ENCODE data around the gene G0S2.

G0S2 gene

DNA sequence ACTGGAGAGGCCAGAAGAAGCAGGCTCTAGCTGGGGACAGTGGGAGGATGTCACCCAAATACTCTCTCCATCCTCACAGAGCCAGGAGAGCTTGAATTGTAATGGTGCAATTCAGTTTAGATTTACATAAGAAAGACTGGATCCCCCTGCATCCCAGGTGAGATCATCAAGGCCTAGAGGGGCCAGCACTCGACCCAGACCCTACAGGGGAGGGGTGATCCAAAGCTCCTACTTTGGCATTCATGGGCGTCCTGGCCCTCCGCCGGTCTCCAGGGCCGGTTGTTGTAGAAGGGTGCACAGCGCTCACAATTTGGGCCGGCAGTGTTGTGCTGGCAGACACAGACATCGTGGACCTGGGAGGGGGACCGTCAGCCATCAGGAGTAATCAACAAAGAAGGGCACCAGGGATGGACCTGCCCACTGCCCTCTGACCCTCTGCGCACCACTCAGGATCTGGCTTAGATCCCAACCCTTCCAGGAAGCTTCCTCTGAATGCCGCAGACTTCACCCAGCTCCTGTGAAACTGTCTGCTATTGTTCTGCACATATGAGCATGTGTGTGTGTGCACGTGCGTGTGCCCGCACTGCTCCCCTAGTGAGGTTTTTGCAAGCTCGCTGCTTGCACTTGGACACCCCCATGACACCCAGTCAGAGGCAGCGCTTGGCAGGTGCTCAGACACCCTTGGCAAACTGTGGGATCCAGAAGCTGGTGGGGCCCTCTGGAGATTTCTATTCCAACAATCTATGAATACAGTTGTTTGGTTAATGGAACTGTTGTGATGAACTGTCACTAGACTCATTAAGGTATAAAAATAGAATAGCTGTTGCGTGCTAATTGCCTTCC lies 44.6 kb upstream of the G0S2 start:
- Histone ChIP-seq H3K4me3 (replicated peaks; ENCODE audit: insufficient read depth, low read length) (no peak overlapping the region), H3K27me3 (ENCODE audit: insufficient read depth, poor library complexity, severe bottlenecking) (no peaks in the 10 kb centered on the region), H3K27ac (replicated peaks) (no peak overlapping the region)
- DNase-seq (ENCODE audit: low read depth in 1 of 2, low spot score in 1 of 2): no peak
- TF ChIP-seq SPI1 (IDR thresholded peaks at IDR 0.05; ENCODE audit: borderline replicate concordance, low read depth): no peak
- TF ChIP-seq GABPA (IDR thresholded peaks at IDR 0.05; ENCODE audit: low read depth): no peak
- TF ChIP-seq, protein P1, sequence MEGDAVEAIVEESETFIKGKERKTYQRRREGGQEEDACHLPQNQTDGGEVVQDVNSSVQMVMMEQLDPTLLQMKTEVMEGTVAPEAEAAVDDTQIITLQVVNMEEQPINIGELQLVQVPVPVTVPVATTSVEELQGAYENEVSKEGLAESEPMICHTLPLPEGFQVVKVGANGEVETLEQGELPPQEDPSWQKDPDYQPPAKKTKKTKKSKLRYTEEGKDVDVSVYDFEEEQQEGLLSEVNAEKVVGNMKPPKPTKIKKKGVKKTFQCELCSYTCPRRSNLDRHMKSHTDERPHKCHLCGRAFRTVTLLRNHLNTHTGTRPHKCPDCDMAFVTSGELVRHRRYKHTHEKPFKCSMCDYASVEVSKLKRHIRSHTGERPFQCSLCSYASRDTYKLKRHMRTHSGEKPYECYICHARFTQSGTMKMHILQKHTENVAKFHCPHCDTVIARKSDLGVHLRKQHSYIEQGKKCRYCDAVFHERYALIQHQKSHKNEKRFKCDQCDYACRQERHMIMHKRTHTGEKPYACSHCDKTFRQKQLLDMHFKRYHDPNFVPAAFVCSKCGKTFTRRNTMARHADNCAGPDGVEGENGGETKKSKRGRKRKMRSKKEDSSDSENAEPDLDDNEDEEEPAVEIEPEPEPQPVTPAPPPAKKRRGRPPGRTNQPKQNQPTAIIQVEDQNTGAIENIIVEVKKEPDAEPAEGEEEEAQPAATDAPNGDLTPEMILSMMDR (IDR thresholded peaks at IDR 0.05; ENCODE audit: insufficient read depth, low read length): no peak
- TF ChIP-seq POLR2AphosphoS5 (IDR thresholded peaks at IDR 0.05; ENCODE audit: low read depth): no peak
- TF ChIP-seq, protein P2, sequence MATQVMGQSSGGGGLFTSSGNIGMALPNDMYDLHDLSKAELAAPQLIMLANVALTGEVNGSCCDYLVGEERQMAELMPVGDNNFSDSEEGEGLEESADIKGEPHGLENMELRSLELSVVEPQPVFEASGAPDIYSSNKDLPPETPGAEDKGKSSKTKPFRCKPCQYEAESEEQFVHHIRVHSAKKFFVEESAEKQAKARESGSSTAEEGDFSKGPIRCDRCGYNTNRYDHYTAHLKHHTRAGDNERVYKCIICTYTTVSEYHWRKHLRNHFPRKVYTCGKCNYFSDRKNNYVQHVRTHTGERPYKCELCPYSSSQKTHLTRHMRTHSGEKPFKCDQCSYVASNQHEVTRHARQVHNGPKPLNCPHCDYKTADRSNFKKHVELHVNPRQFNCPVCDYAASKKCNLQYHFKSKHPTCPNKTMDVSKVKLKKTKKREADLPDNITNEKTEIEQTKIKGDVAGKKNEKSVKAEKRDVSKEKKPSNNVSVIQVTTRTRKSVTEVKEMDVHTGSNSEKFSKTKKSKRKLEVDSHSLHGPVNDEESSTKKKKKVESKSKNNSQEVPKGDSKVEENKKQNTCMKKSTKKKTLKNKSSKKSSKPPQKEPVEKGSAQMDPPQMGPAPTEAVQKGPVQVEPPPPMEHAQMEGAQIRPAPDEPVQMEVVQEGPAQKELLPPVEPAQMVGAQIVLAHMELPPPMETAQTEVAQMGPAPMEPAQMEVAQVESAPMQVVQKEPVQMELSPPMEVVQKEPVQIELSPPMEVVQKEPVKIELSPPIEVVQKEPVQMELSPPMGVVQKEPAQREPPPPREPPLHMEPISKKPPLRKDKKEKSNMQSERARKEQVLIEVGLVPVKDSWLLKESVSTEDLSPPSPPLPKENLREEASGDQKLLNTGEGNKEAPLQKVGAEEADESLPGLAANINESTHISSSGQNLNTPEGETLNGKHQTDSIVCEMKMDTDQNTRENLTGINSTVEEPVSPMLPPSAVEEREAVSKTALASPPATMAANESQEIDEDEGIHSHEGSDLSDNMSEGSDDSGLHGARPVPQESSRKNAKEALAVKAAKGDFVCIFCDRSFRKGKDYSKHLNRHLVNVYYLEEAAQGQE (IDR thresholded peaks at IDR 0.05; ENCODE audit: insufficient replicate concordance, low read depth): no peak

DNA sequence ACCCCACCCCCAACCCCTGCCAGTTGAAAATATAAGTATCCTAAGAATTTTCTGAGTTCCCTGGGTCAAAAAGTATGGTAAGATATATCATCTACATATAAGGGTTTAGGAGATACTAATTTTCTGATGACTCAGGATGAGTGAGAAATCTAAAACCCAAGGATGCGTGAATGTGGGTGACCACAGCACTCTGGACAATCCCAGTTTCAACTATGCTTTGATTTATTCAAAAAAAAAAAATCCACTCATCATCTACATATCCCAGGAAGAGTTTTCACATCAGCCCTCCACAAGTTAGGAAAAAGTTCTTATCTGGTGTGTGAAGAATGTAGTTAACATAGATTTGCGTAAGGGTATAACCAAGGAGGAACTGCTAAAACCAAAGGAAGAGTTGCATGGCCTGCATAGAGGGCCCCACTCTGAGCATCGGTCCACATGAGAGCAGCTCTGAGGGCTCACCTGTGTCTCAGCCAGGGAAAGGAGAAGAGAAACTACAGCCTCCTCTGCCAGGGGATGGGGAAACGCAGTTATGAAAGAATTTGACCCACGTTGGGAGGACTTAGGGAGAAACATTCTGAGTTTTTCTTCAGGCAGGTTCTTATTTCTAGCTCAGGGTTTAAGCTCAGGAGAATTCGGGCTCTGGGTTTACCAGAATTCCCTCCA lies 41.7 kb upstream of the G0S2 start:
- TF ChIP-seq, protein P2 (IDR thresholded peaks at IDR 0.05; ENCODE audit: insufficient replicate concordance, low read depth): no peak
- TF ChIP-seq GABPA (IDR thresholded peaks at IDR 0.05; ENCODE audit: low read depth) (no peak), POLR2AphosphoS5 (IDR thresholded peaks at IDR 0.05; ENCODE audit: low read depth) (no peak)
- no peak overlapping the region for H3K4me3 ChIP-seq (replicated peaks; ENCODE audit: insufficient read depth, low read length)
- peak overlapping the region; percentile 25; the same call in 1 of the 2 replicates for H3K27ac ChIP-seq (replicated peaks)
- no peaks in the 10 kb centered on the region for H3K27me3 ChIP-seq (ENCODE audit: insufficient read depth, poor library complexity, severe bottlenecking)
- peak in 1 of 2 experiments; percentile 58 for DNase-seq (ENCODE audit: low read depth in 1 of 2, low spot score in 1 of 2)

DNA sequence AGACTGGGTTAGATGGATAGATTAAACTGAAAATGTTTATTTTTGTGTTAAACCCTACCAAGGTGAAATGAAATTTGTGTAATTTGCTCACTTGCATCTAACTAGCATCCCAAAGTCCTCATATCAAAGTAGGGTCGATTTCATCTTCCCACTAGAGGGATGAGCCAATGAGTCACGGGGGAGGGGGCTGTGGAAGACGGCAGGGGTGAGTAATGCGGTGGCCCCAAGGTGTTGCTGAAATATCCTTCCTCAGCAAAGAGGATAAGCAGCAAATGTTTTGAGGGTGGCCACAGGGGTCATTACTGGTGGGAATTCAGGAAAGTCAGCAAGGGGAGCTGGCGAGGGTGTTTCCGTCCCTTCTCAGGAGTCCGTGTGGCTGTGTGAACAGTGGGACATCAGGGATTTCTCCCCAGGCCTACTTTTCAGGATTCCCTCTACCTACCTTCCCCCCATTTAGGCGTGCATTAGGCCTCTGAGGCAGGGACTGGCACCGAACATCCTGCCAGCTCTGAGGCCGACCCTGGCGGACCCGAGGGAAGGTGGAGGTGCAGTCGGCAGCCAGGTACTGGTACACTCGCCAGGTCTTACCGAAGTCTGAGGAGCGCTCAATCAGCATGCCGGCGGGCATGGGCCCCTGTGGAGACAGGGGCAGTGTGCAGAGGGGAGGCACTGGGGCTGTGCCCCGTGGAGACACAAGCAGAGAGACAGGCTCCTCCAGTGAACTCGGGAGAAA lies 41.0 kb upstream of the G0S2 start:
- DNase-seq (ENCODE audit: low read depth in 1 of 2, low spot score in 1 of 2): no peak
- Histone ChIP-seq H3K4me3 (replicated peaks; ENCODE audit: insufficient read depth, low read length) (no peak overlapping the region), H3K27me3 (ENCODE audit: insufficient read depth, poor library complexity, severe bottlenecking) (no peaks in the 10 kb centered on the region), H3K27ac (replicated peaks) (peak overlapping the region; percentile 25; the same call in 1 of the 2 replicates)
- TF ChIP-seq SPI1 (IDR thresholded peaks at IDR 0.05; ENCODE audit: borderline replicate concordance, low read depth) (no peak), POLR2AphosphoS5 (IDR thresholded peaks at IDR 0.05; ENCODE audit: low read depth) (no peak), GABPA (IDR thresholded peaks at IDR 0.05; ENCODE audit: low read depth) (no peak)
- TF ChIP-seq, protein P2 (IDR thresholded peaks at IDR 0.05; ENCODE audit: insufficient replicate concordance, low read depth): no peak
- TF ChIP-seq, protein P1 (IDR thresholded peaks at IDR 0.05; ENCODE audit: insufficient read depth, low read length): no peak

All from HL-60 (cell line).